NCI-H1694 (cell line): ENCODE measurements around the gene SCAPER.

Experiments
- DNase-seq: peaks from one replicate; lab custom pipeline; 2025; lab: John Stamatoyannopoulos, UW

SCAPER gene

DNA sequence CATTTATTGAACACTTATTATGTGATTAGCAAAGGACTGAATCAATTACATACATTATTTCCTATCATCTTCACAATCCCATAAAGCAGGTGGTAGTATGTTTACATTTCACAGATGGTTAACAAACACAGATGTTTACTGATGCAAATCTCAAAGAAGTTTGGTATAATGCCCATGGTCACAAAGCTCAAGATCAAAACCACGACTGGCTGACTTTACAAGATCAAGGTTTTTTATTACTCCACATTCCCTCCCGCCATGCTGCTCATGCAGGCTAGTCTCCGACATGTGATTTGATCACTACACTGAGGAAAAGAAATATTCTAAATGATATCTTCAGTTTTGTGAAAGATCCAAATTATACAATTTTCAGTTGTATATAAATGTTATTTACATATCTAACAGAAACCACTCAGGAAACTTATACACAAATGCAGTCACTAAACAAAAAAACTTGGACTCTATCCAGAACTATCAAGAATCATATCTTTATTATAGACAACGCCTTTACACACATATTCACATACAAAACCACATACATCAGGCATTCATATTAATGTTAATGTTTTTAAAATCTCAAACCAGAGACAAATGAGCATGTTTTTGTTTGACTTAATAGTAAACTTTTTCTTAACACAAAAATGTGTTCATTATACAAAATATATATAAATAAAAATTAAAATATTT is 235.5 kb downstream of the SCAPER start:
- no peak for DNase-seq

DNA sequence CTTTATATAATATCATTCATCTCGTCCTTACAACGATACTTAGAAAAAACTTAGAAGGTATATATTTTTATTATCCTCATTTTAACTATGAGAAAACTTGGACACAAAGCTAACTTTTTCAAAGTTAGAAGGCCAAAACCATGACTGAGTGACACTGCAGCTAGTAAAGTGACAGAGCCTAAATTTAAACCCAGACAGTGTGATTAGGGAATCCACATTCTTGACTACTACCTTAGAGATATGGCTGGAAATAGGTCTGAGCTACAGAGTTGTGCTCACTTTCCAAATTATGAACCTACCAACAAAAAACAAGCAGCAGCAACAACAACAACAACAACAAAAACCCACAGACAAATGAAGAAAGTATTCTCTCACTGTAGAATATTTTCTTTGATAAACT is 236.2 kb downstream of the SCAPER start:
- no peak for DNase-seq

DNA sequence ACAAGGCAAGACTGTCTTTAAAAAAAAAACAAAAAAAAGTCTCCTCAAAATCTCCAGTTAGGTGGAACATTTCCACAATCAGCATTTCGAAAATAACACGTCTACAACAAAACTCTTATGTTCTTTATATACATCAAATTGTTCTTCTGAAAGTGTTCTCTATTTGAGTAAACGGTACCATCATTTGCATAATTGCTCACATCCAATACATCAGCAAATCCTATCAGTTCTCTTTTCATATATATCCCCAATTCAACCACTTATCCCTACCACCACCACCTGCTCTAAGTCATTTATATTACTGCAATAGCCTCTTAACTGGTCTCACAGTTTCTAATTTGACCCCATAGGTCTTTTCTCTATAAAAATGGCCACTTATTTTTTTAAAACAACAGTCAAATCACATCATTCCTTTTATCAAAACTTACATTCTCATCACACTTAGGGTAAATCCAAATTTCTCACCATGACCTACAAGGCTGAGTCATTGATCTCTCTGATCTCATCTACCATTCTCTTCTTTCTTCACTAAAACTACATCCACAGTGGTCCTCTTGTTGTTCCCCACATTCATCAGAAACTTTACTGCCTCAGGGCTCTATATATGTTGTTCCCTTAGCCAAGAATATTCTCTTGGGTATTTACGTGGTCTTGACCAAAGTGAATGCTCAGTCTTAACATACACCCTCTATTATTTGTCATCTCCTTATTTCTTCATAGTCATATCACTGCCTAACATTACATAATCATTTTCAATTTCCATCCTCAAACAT is 237.0 kb downstream of the SCAPER start:
- no peak for DNase-seq

DNA sequence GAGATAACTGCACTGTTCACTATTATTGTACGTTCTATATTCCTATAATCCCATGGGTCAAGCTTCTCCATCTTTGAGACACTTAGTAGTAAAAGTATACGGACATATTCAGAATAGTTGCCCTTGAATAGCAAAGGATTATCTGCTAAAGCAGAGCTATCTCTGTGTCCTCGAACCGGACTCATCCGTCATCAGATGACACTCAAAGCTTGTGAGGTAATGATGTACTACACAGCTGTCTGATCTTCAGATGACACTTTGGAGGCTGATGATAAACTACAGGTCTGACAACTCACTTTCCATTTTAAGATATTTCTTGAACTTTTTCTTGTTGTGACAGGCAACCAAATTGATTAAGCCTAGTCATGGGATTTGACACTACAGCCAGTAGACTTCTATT is 240.2 kb downstream of the SCAPER start:
- no peak for DNase-seq

DNA sequence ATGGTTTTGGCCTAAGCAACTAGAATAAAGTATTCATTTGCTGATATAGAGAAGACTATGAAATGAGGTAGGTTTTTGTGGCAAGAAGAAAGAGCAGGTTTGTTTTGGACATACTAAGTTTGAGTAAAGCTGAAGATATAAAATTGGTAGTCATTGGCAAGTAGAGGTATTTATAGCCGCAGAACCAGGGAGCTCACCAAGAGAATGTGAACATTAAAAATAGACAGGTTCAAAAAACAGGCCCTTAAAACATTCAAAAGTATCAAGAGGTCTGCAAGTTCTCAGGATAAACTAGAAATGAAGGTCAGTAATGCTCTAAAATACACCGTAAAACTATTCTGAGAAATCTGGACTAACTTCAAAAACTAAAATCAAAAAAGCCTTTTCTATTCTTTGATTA is 240.7 kb downstream of the SCAPER start:
- no peak for DNase-seq

DNA sequence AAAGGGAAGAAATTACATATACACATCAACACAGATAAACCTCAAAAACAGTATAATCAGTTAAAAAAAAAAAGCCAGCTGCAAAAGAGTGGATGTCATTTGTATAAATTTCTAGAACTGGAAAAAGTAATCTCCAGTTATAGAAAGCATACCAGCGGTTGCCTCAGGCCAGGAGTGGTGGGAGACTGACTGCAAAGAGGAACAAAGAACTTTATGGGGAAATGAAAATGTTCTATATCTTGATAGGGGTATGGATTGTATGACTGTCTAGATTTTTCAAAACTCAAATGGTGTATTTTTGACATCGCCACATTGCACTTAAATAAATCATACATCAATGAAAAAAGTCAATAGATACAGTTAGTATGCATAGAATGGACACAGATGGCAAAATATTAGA is 241.6 kb downstream of the SCAPER start:
- DNase-seq, result no peak

DNA sequence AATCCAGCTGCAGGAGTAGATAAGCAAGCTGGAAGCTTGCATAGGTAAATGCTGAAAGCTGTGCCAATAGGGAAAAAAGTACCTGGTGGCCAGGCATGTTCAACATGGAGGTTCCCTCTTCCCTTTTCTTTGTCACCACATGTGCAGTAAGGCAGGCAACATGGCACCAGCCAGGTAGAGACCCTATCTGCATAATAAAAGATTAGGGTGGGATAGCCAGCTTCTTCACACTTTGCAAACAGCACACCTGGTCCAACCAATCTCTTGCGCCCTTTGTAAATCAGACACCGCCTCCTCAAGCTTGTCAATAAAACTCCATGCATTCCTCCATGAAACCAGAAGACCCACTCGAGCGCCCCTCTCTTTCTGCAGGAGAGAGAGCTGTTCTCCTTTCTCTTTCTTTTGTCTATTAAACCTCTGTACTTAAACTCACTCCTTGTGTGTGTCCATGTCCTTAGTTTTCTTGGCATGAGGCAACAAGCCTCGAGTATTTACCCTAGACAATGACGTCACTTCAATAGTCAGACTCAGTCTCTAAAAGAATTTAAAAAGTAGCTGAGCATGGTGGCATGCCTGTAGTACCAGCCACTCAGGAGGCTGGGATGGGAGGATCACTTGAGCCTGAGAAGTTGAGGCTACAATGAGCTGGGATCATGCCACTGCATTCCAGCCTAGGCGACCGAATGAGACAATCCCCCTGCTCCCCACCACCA is 256.3 kb downstream of the SCAPER start:
- no peak for DNase-seq

DNA sequence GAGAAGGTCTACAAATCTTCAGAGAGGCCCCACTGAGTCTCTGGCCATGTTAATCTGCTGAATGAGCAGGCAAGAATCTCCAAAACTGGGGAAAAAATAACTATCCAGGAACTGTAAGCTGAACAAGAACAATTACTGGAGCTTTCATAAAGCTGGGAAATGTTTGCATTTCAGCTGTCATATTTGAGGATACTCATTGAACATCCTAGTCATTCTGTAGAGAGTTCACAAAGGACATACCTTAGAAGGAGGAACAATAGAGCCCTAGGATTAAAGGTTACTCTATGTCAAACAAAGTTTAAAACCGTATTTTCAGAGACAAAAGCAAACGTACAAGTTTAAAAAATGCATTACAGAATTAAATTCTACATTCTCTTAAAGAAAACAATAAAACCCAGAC is 257.5 kb downstream of the SCAPER start:
- no peak for DNase-seq

DNA sequence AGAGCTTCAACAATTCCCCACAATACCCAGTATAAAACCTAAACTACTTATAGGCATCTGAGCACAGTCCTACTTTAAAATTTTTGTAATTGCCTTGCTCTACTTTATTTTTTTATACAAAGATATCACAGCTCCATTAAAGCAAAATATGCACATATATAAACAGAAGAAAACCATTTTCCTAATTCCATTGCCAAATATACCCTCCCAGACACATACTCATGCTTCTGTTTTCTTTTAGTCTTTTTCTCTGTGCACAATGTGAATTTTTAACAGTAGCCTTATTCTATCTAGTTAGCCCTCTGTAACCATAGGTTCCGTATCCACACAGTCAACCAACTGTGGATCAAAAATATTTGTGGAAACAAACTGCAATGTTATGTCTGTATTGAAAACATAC is 260.5 kb downstream of the SCAPER start:
- DNase-seq, result no peak

DNA sequence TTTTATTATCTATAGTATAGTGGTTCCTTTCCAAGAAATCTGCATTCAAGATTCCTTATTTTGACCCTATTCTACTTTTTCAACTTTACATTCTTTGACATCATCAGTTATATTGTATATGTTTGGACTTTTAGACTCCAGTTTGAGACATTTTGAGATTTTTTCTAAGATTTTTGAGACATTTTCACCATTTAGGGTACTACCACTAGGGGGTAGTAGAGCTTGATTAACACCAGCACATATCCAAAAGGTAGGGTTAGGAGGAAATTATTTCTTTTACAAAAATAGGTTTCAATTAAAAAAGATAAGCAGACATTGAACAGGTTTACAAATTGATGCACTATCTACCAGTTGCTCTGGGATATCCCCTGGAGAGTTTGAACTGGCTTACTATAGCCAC is 262.5 kb downstream of the SCAPER start:
- no peak for DNase-seq

DNA sequence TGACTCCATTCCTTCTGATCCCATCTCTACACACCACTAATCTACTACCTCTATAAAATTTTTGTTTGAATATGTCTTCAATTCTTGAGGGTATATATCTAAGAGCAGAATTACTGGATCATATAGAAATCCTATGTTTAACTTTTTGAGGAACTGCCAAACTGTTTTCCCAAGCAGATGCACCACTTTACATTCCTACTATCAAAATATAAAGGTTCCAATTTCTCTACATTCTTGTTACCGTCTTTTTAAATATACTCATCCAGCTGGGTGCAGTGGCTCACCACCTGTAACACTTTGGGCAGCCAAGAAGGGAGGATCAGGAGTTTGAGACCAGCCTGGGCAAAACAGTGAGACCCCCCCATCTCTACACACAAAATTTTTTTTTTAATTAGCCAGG is 268.0 kb downstream of the SCAPER start:
- DNase-seq, result no peak

DNA sequence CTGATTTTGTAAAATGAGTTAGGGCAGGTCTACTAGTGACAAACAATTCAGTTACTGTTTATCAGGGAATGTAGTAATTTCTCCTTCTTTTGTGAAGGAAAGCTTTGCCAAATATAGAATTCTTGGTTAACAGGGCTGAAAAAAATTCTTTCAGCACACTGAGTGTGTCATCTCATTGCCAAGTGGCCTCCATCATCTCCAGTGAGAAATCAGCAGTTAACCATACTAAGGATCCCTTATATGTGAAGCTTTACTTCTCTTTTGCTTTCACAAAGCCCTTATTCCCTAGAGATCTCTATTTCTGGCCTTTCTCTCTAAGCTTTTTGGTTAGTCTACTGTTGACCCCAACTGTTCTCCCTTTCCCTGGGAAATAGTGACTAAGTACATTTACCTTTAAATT is 269.1 kb downstream of the SCAPER start:
- no peak for DNase-seq

DNA sequence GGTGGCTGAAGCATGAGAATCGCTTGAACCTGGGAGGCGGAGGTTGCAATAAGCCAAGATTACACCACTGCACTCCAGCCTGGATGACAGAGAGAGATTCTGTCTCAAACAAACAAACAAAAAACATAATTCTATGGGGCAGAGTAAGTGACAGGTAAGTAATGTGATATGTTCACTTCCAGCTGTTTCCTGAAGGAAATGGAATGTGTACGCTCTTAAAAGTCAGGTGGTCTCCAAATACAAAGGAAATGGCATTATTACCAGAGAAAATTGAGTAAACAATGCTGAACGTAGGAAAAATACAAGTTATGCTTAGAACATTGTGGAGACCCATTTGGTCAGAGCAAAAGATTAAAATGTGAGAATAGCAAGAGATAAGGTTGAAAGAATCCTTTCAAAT is 278.5 kb downstream of the SCAPER start:
- no peak for DNase-seq

DNA sequence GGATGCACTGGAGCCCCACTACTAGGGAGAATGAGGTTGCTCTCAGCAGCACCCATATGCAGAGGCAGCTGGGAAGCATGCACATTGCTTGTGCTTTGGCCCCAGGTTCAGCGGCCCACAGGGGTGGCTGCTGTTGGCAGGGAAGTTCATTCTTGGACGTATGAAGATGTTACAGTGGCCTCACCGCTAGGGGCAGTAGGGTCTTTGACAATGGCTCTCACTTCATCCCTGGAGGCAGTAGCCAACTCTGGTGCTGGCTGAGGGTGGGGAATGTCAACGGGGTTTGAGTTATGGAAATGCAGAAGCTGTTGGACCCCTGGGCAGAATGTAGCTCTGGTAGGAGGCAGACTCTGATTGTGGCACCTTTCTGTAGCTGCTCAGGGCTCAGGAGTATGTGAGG is 279.9 kb downstream of the SCAPER start:
- no peak for DNase-seq

DNA sequence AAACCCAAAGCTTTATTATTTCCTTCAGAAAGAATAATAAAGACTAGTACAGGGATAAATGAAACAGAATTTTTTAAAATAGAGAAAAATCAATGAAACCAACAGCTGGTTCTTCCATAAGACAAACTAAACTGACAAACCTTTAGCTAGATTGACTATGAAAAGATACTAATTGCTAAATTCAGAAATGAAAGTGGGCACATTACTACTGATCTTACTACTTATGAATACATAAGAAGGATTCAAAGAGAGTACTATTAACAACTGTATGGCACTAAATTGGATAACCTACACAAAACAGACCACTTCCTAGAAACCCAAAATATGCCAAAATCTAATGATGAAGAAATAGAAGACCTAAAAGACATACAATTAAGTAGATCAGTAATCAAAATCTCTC is 290.4 kb downstream of the SCAPER start:
- no peak for DNase-seq

DNA sequence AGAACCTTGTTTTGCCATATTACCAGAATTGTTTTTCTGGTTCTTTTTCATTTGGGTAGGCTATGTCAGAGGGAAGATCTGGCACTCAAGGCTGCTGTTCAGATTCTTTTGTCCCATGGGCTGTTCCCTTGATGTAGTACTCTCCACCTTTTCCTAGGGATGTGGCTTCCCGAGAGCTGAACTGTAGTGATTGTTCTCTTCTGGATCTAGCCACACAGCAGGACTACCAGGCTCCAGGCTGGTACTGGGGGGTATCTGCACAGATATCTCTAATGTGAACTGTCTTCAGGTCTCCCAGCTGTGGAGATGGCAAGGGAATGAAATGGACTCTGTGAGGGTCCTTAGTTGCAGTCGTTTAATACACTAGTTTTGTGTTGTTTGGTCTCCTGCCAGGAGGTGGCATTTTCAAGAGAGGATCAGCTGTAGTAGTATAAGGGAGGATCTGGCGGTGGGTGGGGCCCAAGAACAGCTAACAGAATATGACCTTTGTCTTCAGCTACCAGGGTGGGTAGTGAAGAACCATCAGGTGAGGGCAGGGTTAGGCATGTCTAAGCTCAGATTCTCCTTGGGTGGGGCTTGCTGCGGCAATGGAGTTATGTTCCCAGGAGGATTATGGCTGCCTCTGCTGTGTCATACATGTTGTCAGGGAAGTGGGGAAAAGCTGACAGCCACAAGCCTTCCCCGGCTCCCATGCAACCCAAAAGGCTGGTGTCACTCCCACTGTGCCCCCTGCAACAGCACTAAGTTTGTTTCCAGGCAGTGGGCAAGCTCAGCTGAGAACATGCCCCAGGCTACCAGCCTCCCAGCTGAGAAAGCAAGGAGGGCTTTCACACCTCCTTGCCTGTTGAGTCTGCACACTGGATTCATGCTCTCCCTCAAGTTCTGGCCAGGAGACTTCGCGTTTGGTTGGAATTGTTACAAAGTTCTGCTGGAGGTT is 316.1 kb downstream of the SCAPER start:
- DNase-seq, result no peak

DNA sequence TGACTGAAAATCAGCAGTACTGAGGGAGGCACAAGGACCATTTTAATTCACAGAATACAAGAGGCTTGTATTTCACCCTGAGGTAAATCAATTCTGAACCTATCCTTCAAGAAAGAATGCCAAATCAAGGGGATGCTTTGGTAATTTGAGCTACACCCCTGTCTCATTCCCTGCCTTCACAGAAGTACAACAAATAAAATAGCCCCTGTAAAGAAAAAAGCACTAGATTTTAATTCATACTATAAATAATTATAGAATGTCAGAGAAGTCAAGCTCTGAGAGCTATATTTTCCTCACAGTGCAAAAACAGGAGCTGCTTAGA is 319.6 kb downstream of the SCAPER start:
- no peak for DNase-seq

DNA sequence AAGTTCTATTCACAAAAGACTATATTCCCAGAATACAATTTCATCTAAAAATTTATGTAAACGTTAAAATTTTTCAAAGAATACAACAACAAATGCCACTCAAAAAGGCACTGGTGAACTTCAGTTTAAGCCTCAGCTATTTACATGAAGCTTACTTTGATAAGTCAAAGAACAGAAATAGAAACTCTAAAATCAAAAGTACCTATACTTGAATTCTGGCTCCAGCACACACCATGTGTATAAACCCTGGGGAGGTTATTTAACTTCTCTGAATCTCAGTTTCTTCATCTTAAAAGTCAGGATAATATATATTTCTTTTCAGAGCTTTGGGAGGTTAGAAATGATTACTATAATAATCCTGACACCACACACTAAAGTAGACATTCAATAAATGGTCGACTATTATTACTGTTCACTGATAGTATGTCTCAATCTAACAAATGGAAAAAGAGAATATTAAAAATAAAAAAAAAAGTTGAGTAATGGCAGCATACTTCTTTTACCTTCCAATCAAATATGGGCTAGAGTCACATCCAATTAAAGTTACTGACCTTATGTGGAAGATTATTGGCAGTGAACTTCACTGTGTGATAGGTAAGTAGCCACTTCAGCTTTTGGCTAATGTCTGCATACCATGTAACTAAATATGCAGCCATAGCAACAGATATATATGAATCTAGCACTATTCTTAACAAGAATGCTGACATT is 320.1 kb downstream of the SCAPER start:
- no peak for DNase-seq

DNA sequence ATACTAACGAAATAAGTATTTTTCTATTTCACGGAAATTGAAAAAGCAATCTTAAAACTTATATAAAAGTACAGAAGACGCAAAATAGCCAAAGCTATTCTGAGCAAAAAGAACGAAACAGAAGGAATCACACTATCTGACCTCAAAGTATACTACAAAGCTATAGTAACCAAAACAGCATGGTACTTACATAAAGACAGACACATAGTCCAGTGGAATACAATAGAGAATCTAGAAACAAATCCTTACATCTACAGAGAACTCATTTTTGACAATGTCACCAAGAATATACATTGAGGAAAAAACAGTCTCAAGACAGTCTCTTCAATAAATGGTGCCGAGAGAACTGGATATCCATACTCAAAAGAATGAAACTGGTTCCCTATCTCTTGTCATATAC is 322.6 kb downstream of the SCAPER start:
- DNase-seq, result no peak

DNA sequence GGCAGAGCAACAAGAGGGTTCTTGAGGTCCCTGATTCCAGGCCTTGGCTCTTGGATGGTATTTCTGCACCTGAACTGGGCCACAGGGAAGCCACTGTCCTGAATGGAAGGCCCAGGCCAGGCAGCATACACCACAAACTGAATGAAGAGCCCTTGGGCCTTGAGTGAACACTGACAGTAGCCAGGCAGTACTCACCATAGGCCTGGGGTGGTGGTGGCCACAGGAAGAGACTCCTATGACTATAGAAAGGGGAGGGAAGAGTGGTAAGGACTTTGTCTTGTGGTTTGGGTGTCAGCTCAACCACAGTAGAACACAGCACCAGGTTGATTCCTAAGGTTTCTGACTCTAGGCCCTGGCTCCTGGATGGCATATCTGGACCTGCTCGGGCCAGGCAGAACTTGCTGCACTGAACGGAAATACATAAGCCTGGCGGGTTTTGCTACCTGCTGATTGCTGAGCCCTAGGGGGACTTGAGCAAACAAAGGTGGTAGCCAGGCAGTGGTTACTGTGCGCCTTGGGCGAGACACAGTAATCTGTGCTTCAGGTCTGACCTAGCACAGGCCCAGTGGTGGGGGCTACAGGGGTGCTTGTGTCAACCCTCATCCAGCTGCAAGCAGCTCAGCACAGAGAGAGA is 327.1 kb downstream of the SCAPER start:
- no peak for DNase-seq
